ENCODE results near the gene FAM9C.

GRCh38 chrX:12999422-12999821, 45.0 kb downstream of the FAM9C start:
- TF ChIP-seq ARNTL (CRISPR knock-in tag; IDR thresholded peaks at IDR 0.05; ENCODE audit: borderline replicate concordance, low read depth) (no peak), ISL1 (CRISPR knock-in tag; IDR thresholded peaks at IDR 0.05) (no peak)
- TF ChIP-seq, protein P1, sequence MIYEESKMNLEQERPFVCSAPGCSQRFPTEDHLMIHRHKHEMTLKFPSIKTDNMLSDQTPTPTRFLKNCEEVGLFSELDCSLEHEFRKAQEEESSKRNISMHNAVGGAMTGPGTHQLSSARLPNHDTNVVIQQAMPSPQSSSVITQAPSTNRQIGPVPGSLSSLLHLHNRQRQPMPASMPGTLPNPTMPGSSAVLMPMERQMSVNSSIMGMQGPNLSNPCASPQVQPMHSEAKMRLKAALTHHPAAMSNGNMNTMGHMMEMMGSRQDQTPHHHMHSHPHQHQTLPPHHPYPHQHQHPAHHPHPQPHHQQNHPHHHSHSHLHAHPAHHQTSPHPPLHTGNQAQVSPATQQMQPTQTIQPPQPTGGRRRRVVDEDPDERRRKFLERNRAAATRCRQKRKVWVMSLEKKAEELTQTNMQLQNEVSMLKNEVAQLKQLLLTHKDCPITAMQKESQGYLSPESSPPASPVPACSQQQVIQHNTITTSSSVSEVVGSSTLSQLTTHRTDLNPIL (CRISPR knock-in tag; IDR thresholded peaks at IDR 0.05; ENCODE audit: low read depth): no peak
